Measurements from ENCODE around the gene BICRA.
"Not testable (repeated sequence)": the region's sequence is repeated elsewhere in the genome, so short reads cannot be mapped to it uniquely, and the experiment has no call there.

BICRA gene

DNA sequence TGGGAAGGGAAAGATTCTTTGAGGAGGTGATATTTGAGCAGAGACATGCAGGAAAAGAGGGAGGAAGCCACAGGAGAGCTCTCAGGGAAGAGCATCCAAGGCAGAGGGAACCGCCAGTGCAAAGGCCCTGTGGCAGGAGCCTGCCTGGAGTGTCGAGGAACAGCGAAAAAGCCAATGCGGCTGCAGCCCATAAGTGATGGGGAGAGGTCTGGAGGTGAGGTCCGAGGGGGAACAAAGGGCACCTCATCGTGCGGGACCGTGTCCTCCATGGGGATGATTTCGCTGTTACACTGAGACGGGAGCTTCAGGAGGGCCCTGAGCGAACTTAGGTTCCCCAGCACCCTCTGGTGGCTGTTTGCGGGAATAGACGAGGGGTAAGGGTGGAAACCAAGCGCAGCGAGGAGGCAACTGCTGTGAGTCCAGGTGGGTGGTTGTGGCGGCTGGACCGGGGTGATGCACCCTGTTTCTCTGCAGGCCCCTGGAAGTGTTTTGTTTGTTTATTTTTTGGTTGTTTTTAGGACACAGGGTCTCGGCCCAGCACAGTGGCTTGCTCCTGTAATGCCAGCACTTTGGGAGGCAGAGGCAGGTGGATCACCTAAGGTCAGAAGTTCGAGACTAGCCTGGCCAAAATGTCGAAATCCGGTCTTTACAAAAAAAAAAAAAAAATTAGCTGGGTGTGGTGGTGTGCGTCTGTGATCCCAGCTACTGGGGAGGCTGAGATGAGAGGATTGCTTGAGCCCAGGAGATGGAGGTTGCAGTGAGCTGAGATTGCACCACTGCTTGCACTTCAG lies 98.4 kb downstream of the BICRA start:
- TF ChIP-seq CTCF (IDR thresholded peaks at IDR 0.05; ENCODE audit: extremely low read depth, missing control alignments), result peak; percentile 70
- peak; percentile 84 for DNase-seq (ENCODE audit: low spot score)

- DNase-seq (ENCODE audit: low spot score), result no peak
- TF ChIP-seq CTCF (IDR thresholded peaks at IDR 0.05; ENCODE audit: extremely low read depth, missing control alignments), result no peak
Observed at GRCh38 chr19:47711652-47712242, 102.8 kb downstream of the BICRA start.

GRCh38 chr19:47713046-47714021 lies 104.4 kb downstream of the BICRA start, which contains the start of gene EHD2:
TSS of gene EHD2 (plus strand) at chr19:47713422. CDS start at chr19:47716613, 3,191 bp downstream.
- DNase-seq (ENCODE audit: low spot score), result peak; percentile 75
- peak; percentile 68 for TF ChIP-seq CTCF (IDR thresholded peaks at IDR 0.05; ENCODE audit: extremely low read depth, missing control alignments)

GRCh38 chr19:47714339-47714738 lies 105.4 kb downstream of the BICRA start:
- TF ChIP-seq CTCF (IDR thresholded peaks at IDR 0.05; ENCODE audit: extremely low read depth, missing control alignments), result no peak
- DNase-seq (ENCODE audit: low spot score), result no peak

- DNase-seq (ENCODE audit: low spot score), result not testable (repeated sequence)
Observed at GRCh38 chr19:47714855-47715254, 105.9 kb downstream of the BICRA start.

- no peak for DNase-seq (ENCODE audit: low spot score)
- TF ChIP-seq CTCF (IDR thresholded peaks at IDR 0.05; ENCODE audit: extremely low read depth, missing control alignments), result no peak
Observed at GRCh38 chr19:47716270-47716937, 107.5 kb downstream of the BICRA start.

- DNase-seq (ENCODE audit: low spot score), result not testable (repeated sequence)
Observed at GRCh38 chr19:47718415-47719046, 109.6 kb downstream of the BICRA start.
